ENCODE results near the gene MTSS2. TPM values are rescaled to one million over a fixed set of nuclear protein-coding genes. Genes with fewer than 3 reads are reported as not detected.

Gene MTSS2
- total RNA-seq, 2 donors from 2014 or later = 5.5 to 8.5 TPM

DNA sequence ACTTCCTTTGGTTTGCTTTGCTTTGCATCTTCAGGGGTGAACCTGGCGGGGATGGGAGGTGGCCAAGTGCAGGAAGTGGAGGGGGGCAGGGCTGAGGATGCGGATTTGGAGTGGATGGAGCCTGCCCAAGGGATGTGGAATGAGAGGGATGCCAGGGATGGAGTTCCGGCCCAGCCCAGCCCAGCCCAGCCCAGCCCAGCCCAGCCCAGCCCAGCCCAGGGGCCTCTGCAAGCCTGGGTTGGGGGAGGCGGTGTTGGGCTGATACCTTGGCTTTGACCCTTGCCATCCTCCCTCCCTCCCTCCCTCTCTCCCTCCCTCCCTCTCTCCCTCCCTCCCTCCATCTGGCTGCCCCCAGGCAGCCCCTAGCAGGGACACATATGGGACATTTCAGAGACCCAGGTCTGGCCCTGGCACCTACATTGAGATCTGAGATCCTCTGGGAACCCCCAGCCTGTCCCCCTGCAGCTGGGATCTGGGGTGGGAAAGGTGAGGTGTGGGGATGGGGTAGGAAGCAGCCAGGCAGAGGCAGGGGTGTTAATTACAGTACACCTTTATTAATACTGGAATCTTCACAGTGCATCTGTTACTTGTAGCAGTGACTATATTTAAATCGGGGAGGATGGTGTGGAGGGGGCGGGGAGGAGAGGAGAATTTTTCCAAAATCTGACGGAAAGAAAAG lies 25.0 kb downstream of the MTSS2 start:
- no peak for ATAC-seq (replicated peaks in 1 of 2)
- DNase-seq = no peak
- H3K36me3 Mint-ChIP-seq (ENCODE audit: insufficient read depth in 2 of 2) = no peaks in the 10 kb centered on the region
- no peaks in the 10 kb centered on the region for H3K4me1 Mint-ChIP-seq (ENCODE audit: low read depth)
- no peaks in the 10 kb centered on the region for H3K27me3 Mint-ChIP-seq (ENCODE audit: low read depth)
- no peak overlapping the region for H3K4me3 Mint-ChIP-seq
- H3K27ac Mint-ChIP-seq = no peak overlapping the region
- H3K9me3 Mint-ChIP-seq = no peaks in the 10 kb centered on the region

DNA sequence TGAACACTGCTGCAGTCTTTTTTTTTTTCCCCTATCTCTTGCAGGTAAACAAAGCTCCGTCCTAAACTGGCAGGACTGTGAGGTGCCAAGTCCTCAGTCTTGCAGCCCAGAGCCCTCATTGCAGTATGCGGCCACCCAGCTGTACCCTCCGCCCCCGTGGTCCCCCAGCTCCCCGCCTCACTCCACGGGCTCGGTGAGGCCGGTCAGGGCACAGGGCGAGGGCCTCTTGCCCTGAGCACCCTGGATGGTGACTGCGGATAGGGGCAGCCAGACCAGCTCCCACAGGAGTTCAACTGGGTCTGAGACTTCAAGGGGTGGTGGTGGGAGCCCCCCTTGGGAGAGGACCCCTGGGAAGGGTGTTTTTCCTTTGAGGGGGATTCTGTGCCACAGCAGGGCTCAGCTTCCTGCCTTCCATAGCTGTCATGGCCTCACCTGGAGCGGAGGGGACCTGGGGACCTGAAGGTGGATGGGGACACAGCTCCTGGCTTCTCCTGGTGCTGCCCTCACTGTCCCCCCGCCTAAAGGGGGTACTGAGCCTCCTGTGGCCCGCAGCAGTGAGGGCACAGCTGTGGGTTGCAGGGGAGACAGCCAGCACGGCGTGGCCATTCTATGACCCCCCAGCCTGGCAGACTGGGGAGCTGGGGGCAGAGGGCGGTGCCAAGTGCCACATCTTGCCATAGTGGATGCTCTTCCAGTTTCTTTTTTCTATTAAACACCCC lies 25.7 kb downstream of the MTSS2 start:
- Mint-ChIP-seq H3K27ac (no peak overlapping the region), H3K27me3 (ENCODE audit: low read depth) (no peaks in the 10 kb centered on the region), H3K4me3 (no peak overlapping the region), H3K9me3 (no peaks in the 10 kb centered on the region), H3K36me3 (ENCODE audit: insufficient read depth in 2 of 2) (no peaks in the 10 kb centered on the region), H3K4me1 (ENCODE audit: low read depth) (no peaks in the 10 kb centered on the region)
- no peak for DNase-seq
- no peak for ATAC-seq (replicated peaks in 1 of 2)

DNA sequence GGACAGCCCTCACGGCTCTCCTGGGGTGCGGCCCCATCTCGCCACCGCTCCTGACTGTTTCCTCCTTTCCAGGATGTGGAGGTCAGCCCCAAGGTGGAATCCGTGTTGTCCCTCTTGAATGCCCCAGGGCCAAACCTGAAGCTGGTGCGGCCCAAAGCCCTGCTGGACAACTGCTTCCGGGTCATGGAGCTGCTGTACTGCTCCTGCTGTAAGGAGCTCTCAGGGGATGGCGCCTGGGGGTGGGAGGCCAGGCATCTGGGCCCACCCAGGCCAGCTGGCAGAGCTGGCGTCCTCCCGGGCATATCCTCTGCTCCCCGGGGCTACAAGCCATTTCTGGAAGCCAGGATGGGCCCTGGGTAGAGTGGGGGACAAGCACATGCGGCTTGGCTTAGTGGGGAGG lies 26.3 kb downstream of the MTSS2 start:
- DNase-seq (no peak), ATAC-seq (replicated peaks in 1 of 2) (no peak)
- H3K27ac Mint-ChIP-seq = no peak overlapping the region
- no peaks in the 10 kb centered on the region for H3K36me3 Mint-ChIP-seq (ENCODE audit: insufficient read depth in 2 of 2)
- no peak overlapping the region for H3K4me3 Mint-ChIP-seq
- H3K27me3 Mint-ChIP-seq (ENCODE audit: low read depth) = no peaks in the 10 kb centered on the region
- H3K9me3 Mint-ChIP-seq = no peaks in the 10 kb centered on the region
- no peaks in the 10 kb centered on the region for H3K4me1 Mint-ChIP-seq (ENCODE audit: low read depth)

DNA sequence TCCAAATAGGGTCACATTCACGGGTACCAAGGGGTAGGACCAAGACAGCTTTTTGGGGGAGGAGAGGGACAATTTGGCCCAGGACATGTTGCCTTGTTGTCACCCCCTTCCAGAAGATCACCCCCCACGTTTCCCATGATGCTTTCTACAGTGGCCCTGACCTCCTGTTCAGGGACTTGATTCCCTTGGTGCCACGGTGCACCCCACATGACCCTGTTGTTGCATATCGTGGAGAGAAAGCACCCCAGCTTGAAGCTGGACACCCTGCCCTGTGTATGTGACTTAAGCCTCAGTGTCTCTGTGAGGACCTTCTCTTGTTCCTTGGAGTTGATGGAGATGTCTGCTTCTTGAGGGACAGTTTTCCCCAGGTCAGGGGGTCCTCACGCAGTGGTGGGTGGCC lies 26.9 kb downstream of the MTSS2 start:
- Mint-ChIP-seq H3K27ac (no peak overlapping the region), H3K36me3 (ENCODE audit: insufficient read depth in 2 of 2) (no peaks in the 10 kb centered on the region), H3K4me1 (ENCODE audit: low read depth) (peaks cover 1% of the 10 kb centered on the region), H3K9me3 (no peaks in the 10 kb centered on the region), H3K4me3 (no peak overlapping the region), H3K27me3 (ENCODE audit: low read depth) (no peaks in the 10 kb centered on the region)
- DNase-seq = no peak
- ATAC-seq (replicated peaks in 1 of 2) = no peak

DNA sequence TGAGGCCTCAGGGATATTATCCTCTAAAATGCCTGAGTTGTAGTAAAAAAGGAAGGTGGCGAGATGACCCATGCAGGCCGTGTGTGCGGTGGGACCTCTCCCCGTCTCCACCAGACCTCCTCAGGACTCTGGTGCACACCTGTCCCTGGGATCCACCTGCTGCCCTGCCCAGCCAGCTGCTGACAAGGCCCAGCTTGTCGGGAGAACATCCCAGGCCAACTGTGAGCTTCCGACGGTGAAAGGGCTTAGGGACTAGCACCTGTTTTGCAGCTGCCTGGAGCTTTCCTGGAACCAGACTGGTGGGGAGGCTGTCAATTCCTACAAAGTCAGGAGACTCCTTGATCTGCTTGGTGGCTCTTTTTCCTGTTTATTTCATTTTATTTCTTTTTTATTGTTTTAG lies 27.9 kb downstream of the MTSS2 start:
- DNase-seq = no peak
- no peak overlapping the region for H3K4me3 Mint-ChIP-seq
- H3K9me3 Mint-ChIP-seq = no peaks in the 10 kb centered on the region
- ATAC-seq (replicated peaks in 1 of 2) = no peak
- peaks cover 7% of the 10 kb centered on the region for H3K4me1 Mint-ChIP-seq (ENCODE audit: low read depth)
- H3K27ac Mint-ChIP-seq = no peak overlapping the region
- H3K36me3 Mint-ChIP-seq (ENCODE audit: insufficient read depth in 2 of 2) = no peaks in the 10 kb centered on the region
- no peaks in the 10 kb centered on the region for H3K27me3 Mint-ChIP-seq (ENCODE audit: low read depth)

DNA sequence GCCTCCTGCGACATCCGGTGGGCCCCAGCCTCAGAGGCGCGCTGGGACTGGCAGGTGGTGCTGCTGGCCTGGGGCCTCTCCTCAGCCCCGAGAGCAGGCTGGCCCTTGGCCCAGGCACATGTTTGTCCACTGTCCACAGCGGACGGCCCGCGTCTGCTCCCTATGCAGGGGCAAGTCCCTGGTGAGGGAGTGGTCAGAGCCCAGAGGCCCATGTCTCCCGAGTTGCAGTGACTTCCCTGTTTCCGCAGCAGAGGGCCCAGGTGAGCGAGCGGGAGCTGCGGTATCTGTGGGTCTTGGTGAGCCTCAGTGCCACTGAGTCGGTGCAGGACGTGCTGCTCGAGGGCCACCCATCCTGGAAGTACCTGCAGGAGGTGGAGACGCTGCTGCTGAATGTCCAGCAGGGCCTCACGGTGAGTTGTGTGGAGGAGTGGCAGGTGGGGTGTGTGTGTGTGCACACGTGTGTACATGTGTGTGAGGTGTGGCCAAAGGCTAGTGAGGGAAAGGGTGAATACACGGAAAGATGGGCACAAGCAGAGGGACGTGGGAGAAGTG lies 29.1 kb downstream of the MTSS2 start:
- H3K4me3 Mint-ChIP-seq = no peak overlapping the region
- no peak overlapping the region for H3K27ac Mint-ChIP-seq
- H3K36me3 Mint-ChIP-seq (ENCODE audit: insufficient read depth in 2 of 2) = no peaks in the 10 kb centered on the region
- no peaks in the 10 kb centered on the region for H3K27me3 Mint-ChIP-seq (ENCODE audit: low read depth)
- ATAC-seq (replicated peaks in 1 of 2) = no peak
- DNase-seq = no peak
- peaks cover 7% of the 10 kb centered on the region for H3K4me1 Mint-ChIP-seq (ENCODE audit: low read depth)
- no peaks in the 10 kb centered on the region for H3K9me3 Mint-ChIP-seq

DNA sequence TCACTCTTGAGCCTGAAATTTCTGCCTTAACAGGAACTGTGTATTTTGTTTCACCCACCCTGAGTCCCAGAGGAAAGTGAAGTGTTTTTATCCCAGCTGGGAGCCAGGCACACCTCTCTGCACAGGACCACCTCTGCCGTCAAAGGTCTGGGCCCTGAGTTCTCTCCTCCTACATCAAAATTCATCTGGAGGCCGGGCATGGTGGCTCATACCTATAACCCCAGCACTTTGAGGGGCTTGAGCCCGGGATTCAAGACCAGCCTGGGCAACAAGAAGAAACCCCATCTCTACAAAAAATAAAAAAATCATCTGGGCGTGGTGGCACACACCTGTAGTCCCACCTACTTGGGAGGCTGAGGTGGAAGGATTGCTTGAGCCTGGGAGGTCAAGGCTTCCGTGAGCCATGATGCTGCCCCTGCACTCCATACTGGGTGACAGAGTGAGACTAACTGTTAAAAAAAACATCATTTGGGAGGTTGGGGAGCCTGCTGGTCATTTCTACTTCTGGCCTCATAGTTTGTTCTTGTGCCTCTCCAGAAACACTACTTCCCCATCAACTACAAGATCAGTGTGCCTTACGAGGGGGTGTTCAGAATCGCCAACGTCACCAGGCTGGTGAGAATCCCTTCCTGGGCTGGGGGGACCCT lies 29.7 kb downstream of the MTSS2 start:
- Mint-ChIP-seq H3K27me3 (ENCODE audit: low read depth) (no peaks in the 10 kb centered on the region), H3K4me1 (ENCODE audit: low read depth) (peaks cover 7% of the 10 kb centered on the region), H3K27ac (no peak overlapping the region), H3K9me3 (no peaks in the 10 kb centered on the region), H3K4me3 (no peak overlapping the region), H3K36me3 (ENCODE audit: insufficient read depth in 2 of 2) (no peaks in the 10 kb centered on the region)
- no peak for ATAC-seq (replicated peaks in 1 of 2)
- DNase-seq = no peak

DNA sequence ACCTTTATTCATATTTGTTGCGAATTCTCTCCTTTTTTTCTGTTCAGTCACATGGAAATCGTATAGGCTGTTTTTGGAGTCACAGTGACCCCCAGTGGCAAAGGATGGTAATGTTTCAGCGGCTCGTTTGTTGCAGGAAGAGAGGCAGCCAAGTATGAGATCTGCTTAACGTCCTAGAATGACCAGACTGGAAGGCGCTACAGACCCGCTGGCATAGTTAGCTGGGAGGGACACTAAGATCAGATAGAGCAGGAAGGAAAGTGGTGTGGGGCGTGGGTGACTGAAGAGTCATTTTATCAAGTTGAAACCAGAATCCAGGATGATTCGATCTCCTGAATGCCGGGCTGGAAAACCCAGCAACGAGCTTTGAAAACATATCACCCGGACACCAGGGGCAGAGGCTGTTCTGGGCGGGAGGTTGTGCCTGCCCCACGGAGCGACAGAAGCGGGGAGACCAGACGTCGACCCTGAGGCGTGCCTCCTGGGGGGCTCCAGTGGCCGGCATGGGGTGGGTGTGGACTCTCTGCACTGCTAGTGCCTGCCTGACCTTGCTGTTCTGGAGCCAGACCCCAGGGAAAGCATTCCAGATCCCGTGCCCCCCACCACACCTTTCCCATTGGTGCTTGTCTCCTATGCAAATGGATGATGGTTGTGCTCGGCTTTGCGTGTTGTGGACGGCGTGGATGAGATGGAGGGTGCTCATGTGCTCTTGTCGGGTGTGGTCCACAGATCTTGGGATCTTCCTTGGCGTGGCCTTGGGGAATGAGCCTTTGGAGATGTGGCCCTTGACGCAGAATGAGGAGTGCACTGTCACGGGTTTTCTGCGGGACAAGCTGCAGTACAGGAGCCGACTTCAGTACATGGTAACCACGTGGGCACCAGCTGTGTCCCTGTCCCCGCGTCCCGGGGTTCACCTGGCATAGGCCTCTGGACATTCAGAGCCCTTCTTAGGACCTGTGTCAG lies 31.8 kb downstream of the MTSS2 start:
- DNase-seq (peak; percentile 71 to 85), ATAC-seq (replicated peaks in 1 of 2) (peak; percentile 75 to 82)
- Mint-ChIP-seq H3K27ac (no peak overlapping the region), H3K4me3 (peak overlapping the region; percentile 29 to 48), H3K9me3 (no peaks in the 10 kb centered on the region), H3K36me3 (ENCODE audit: insufficient read depth in 2 of 2) (no peaks in the 10 kb centered on the region), H3K27me3 (ENCODE audit: low read depth) (no peaks in the 10 kb centered on the region), H3K4me1 (ENCODE audit: low read depth) (peaks cover 7% of the 10 kb centered on the region)

DNA sequence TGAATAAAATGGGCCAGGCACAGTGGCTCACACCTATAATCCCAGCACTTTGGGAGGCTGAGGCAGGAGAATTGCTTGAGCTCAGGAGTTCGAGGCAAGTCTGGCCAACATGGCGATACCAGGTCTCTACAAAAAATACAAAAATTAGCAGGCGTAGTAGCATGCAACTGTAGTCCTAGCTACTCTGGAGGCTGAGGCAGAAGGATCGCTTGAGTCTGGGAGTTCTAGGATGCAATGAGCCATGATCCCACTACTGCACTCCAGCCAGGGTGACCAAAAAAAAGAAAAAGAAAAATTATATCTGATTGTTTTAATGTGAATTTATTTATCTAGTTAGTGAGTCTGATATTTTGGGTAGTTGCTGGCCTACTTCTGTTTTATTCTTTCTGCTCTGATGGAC lies 32.4 kb downstream of the MTSS2 start:
- Mint-ChIP-seq H3K27ac (no peak overlapping the region), H3K4me3 (no peak overlapping the region), H3K27me3 (ENCODE audit: low read depth) (no peaks in the 10 kb centered on the region), H3K36me3 (ENCODE audit: insufficient read depth in 2 of 2) (no peaks in the 10 kb centered on the region), H3K4me1 (ENCODE audit: low read depth) (peaks cover 7% of the 10 kb centered on the region), H3K9me3 (no peaks in the 10 kb centered on the region)
- ATAC-seq (replicated peaks in 1 of 2) (no peak), DNase-seq (no peak)

DNA sequence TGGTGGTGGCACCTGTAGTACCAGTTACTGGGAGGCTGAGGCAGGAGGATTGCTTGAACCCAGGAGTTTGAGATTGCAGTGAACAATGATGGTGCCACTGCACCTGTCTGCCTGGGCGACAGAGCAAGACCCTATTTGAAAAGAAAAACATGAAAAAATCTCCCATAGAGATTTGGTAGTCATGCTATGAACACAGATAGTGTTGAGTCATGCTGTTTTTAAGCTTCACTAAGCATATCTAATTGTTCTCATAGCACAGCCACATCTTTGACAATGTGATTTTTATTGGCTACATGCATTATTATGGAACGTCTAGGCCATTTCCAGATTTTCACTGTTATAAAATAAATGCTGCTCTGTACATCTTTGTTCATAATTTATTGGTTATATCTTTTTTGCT lies 33.5 kb downstream of the MTSS2 start:
- peaks cover 7% of the 10 kb centered on the region for H3K4me1 Mint-ChIP-seq (ENCODE audit: low read depth)

DNA sequence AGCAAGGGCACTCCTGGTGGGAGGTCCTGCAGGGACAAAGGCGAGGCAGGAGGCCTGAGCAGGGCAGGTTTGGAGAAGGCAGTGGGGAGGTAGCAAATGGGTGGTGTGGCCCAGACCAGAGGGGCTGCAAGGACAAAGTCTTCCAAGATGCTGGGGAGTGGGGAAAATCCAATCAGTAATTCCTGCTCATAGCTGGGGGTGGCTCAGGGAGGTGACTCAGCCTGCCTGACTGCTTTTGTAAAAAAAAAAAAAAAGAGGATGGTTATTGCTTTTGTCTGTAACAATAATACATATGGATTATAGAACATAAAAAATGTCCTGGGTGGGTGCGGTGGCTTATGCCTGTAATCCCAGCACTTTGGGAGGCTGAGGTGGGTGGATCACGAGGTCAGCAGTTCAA lies 34.3 kb downstream of the MTSS2 start:
- DNase-seq (no peak), ATAC-seq (replicated peaks in 1 of 2) (no peak)
- Mint-ChIP-seq H3K4me1 (ENCODE audit: low read depth) (peaks cover 7% of the 10 kb centered on the region), H3K9me3 (no peaks in the 10 kb centered on the region), H3K27ac (no peak overlapping the region), H3K36me3 (ENCODE audit: insufficient read depth in 2 of 2) (no peaks in the 10 kb centered on the region), H3K27me3 (ENCODE audit: low read depth) (no peaks in the 10 kb centered on the region), H3K4me3 (no peak overlapping the region)

More for the DNA sequence above, 33.5 kb downstream of the MTSS2 start:
- DNase-seq (no peak), ATAC-seq (replicated peaks in 1 of 2) (no peak)
- Mint-ChIP-seq H3K36me3 (ENCODE audit: insufficient read depth in 2 of 2) (no peaks in the 10 kb centered on the region), H3K27ac (no peak overlapping the region), H3K4me3 (no peak overlapping the region), H3K9me3 (no peaks in the 10 kb centered on the region), H3K27me3 (ENCODE audit: low read depth) (no peaks in the 10 kb centered on the region)

DNA sequence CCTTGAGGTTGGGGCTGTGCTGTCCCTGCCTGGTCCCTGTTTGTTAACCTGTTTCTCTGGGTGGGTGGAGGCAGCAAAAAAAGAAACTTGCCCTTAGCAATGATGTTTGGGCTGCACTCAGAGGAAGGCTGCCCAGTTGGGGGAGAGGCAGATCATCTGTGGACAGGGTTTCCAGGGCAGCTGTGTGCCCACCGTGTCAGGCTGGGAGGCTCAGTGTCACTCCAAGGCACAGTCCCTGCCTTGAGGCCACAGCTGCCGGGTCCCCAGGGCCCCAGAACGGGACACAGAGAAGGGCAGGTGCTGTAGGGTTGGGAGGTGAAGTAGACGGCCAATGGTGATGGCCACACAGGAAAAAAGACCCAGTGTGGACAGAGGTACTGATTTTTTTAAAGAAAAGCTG lies 35.6 kb downstream of the MTSS2 start:
- no peak for DNase-seq
- Mint-ChIP-seq H3K4me1 (ENCODE audit: low read depth) (peaks cover 7% of the 10 kb centered on the region), H3K27me3 (ENCODE audit: low read depth) (no peaks in the 10 kb centered on the region), H3K36me3 (ENCODE audit: insufficient read depth in 2 of 2) (no peaks in the 10 kb centered on the region), H3K9me3 (no peaks in the 10 kb centered on the region), H3K4me3 (no peak overlapping the region), H3K27ac (no peak overlapping the region)
- ATAC-seq (replicated peaks in 1 of 2) = no peak

Measured in activated T-cell treated with anti-CD3 and anti-CD28 coated beads, Interleukin-2, amount 50 U/mL, for 72 hours (primary cell).